Parietal lobe (tissue), 1 donor: ENCODE measurements around the gene SYTL2. TPM values are rescaled to one million over a fixed set of nuclear protein-coding genes. Genes with fewer than 3 reads are reported as not detected.

ENCODE experiments used
- total RNA-seq: library from RNA; depleted of rRNA; stranded (reverse); fragments of >200 nt; gene quantifications from one replicate; pipeline ENCODE4 v1.2.3, GENCODE V29; 2014

SYTL2 gene, protein sequence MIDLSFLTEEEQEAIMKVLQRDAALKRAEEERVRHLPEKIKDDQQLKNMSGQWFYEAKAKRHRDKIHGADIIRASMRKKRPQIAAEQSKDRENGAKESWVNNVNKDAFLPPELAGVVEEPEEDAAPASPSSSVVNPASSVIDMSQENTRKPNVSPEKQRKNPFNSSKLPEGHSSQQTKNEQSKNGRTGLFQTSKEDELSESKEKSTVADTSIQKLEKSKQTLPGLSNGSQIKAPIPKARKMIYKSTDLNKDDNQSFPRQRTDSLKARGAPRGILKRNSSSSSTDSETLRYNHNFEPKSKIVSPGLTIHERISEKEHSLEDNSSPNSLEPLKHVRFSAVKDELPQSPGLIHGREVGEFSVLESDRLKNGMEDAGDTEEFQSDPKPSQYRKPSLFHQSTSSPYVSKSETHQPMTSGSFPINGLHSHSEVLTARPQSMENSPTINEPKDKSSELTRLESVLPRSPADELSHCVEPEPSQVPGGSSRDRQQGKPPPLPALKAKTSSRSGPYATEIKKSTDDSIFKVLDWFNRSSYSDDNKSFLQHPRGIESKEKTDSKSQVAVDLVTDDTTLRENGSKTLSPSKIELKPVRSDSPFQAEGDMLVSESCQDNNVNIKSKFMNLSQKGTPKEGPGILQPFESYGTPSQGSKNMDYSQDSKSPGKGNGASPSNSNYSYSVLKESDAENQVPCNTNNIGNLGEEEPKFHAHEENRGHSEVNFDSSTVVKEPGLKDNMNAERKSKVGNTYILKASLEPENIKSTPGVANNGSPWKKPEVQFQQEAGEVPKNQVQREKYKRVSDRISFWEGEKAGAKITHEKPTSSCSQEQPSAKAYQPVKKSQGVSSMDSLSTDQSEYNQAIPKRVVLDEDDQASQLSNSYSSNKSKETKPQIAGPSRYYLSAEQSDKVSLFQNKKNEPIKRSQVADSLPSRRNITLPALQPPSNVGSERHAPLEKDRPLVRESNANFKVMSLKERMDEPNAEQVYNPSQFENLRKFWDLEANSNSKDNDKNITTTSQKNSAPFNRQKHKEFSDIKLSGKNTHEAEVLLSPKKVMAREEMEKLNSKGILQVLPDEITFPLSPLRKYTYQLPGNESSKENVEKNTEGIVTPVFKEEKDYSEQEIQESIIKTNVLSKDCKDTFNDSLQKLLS (N-terminal part only)
- total RNA-seq, result 7.2 TPM

DNA sequence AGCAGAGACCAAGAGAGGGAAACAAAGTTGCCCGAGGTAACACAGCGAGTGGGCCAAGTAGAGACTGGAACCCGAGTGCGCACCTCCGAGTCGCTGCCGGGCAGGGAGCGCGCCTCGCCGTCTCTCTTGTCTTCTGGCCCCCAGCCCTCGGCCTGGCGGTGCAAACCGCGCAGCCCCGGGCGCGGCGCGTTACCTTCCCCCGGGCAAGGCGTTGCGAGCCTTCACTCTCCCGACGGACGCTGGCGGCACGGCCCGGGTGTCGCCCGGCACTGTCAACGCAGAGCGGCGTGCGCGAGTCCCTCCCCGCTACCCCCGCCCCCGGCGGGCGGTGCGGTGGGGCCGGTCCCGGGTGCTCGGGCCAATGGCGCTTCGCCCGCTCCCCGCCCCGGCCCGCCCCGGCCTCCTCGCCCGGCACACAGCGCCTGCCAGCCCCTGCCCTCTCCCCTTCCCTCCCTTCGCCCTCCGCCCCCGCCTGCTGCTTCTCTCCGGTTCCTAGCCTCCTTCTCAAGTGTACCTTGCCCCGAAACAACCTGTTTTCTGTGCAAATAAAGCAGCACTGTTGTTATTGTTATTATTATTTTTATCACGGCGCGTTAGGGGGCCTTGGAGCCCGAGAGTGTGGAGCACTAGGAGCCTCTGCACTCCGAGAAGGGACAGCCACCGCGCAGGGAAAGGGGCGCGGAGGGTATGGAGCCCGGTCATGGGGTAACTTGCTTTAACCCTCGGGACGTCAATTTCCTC, at the start of gene SYTL2:
SYTL2 (minus strand) TSS at position 271 of the 741 bp plus-strand sequence. CDS start 53,416 bp downstream, outside the sequence.

DNA sequence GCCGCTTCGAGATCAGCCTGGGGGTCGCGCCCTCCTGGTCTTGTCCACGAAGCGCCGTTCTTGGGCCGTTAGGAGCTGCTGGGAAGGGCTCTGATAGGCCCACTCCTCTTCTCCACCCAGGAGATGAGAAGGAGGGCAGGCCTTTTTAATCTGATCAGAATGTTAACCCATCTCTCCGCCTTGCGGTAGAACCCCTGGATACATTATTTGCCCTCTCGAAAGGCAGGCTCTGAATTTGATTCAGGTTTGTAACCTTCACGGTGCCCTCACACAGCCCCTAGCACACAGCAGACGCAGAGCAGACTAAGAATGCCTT, 44.4 kb upstream of the SYTL2 start, which contains the start of gene CCDC83:
CCDC83 (plus strand) TSS at position 43 of the 316 bp plus-strand sequence. CDS start 9,741 bp downstream, outside the sequence.

DNA sequence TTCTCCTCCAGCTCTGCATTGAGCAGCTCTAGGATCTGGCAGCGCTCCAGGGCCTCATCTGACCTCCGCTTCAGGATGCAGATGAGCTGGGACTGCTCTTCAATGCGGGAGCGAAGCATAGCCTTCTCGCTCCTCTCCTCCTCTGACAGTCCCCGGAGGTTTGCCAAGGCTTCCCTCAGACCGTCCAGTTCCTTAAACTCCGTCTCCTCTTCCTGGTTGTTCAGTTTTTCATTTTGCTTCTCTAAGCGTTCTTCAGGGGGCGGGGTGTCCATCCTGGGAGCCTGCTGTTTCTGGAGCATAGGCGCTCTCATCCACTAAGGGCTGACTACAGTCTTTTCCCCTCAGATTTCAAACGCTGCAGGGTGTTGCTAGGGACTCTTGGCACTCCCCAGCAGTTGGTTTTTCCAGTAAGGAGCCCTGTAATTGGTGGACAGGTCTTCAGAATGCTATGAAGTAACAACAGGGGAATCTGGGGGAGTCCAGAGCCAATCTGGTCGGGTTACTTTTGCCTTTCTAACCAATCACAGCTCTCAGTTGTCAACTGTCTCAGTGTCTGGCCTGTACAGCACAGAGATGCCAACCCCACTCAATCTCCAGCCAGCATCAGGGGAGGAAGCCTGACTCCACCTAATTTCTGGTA, 125.0 kb downstream of the SYTL2 start, which contains the start of gene CCDC89:
CCDC89 (minus strand) TSS at position 376 of the 640 bp plus-strand sequence; CDS start at position 311, 65 bp downstream.

DNA sequence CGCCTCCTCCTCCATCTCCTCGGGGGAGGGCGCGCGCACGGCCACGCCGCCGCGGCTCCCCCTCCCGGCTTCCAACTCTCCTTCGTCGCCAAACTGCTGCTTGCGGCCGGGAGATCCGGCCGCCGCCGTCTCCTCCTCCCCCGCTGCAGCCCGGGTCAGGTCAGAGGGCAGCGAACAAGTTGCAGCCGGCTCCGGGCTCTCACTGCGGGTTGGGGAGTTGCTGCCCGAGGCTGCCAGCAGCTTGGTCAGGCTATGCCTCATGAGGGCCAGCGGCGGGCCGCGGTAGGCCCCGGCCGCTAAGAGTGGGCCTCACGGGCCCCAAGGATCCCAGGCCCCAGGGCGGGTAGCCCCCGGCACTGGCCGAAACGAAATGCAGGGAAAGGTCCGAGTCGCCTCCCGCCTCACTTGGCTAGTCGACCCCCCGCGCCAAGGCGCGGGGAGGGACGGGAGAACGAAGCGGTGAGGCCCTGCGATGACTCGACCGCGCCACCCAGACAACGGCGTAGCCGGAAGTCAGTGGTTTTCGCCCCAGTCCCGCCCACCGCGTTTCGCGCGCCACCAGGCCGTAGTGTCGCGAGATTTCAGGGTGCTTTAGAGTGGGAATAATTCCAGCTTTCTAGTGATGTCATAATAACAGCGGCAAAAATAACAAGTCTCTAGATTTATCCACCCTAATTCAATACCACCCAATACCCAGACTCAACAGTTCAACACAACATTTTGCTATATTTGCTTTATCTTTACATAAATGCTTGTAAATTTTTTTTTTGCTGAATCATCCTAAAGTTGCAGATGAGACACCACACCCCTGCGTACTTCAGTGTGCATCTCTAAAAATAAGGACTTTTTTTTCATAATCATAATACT, 146.1 kb downstream of the SYTL2 start, which contains the start of gene CREBZF:
CREBZF (minus strand) TSS at position 515 of the 867 bp plus-strand sequence; CDS start at position 261, 254 bp downstream.

DNA sequence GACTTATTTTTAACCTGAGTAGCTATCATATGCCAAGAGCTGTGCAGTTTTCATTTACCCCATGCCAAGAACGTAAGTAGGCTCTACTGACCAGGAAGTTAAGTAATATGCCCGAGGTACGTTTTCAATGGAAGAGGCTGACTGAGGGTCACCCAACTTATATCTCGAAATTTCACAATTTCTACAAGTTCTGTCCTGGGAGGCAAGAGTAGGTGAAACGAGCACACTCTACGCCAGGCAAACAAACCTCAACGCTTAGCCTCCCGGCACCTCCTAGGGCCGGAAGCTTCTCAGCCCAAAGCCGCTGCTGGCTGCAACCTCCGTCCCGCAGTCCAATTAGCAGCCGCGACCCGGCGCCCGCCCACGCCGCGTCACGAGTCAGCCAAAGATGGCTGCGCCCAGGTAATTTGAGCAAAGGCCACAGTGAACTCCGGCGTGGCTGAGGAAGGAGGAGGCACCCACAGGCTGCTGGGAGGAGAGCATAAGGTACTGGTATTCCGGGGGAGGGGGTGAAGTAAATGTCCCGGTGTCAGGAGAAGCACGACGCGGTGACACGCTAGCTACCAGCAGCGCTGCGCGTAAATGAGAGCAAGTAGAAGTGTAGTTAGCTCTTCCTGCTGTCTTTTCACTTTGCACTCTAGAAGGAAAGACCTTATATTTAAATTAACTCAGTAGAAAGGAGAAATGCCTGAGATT, 163.2 kb downstream of the SYTL2 start, which contains the start of gene TMEM126A:
TMEM126A (plus strand) TSS at position 364 of the 696 bp plus-strand sequence. CDS start 2,289 bp downstream, outside the sequence.

Other genes with a start within 250 kb of the SYTL2 start
- gene DLG2, start 183.8 kb downstream of the SYTL2 start, total RNA-seq, result 482 TPM
- gene TMEM126B, start 182.5 kb downstream of the SYTL2 start, total RNA-seq, result 27.2 TPM
- 17.8 TPM for gene TMEM126A, start 163.2 kb downstream of the SYTL2 start, total RNA-seq
- 151 TPM for gene CREBZF, start 146.0 kb downstream of the SYTL2 start, total RNA-seq
- 0.63 TPM for gene CCDC89, start 124.9 kb downstream of the SYTL2 start, total RNA-seq
- not detected for gene CCDC83, start 44.2 kb upstream of the SYTL2 start, total RNA-seq